Fibroblast of lung (primary cell): ENCODE data around the gene GPR4.
A peak's percentile ranks its signal among the peaks of the same experiment; 100 is the strongest.

Experiments
- CTCF ChIP-seq, 2 donors: IDR thresholded peaks in 1 of 2; conservative IDR thresholded peaks in 1 of 2; 1 replicate in 1 of 2; 2 replicates in 1 of 2; pipeline ENCODE4 v1.5.1; 2011 to 2012; ENCODE audit warnings: low read length in 2 of 2, control low read depth in 1 of 2, inconsistent platforms in 1 of 2, low read depth in 1 of 2, mild to moderate bottlenecking in 1 of 2
- EZH2 ChIP-seq: IDR thresholded peaks from 2 replicates; pipeline ENCODE4 v1.5.1; 2012; ENCODE audit warnings: low read length, control low read depth, mild to moderate bottlenecking; ENCODE audit errors: missing control alignments

GRCh38 chr19:45638930-45639729 is 37.1 kb upstream of the GPR4 start, which contains the start of gene EML2:
- TF ChIP-seq EZH2: no peak
- TF ChIP-seq CTCF (conservative IDR thresholded peaks at IDR 0.05 in 1 of 2, IDR thresholded peaks at IDR 0.05 in 1 of 2; ENCODE audit: low read depth in 1 of 2, low read length in 2 of 2): peak; percentile 25 to 41
